Uterus (tissue), 2 donors: Measurements from ENCODE around the gene SNRNP70.

Experiments used
- CTCF ChIP-seq, 4 experiments: fragments of 200-600 bp in 2 of 4; fragments of 450-650 bp in 2 of 4; sonication (generic) in 2 of 4; IDR thresholded peaks; one replicate each; pipeline ENCODE4 v1.5.1; 2016 to 2019; ENCODE audit warnings: antibody characterized with exemption in 4 of 4, mild to moderate bottlenecking in 2 of 4, moderate library complexity in 1 of 4
- POLR2A ChIP-seq, 2 donors: fragments of 450-650 bp; IDR thresholded peaks; one replicate each; pipeline ENCODE4 v1.6.1; 2016; ENCODE audit warnings: antibody characterized with exemption in 2 of 2, mild to moderate bottlenecking in 1 of 2, moderate library complexity in 1 of 2

GRCh38 chr19:49057636-49058234 lies 27.5 kb upstream of the SNRNP70 start, which contains the start of gene CGB7:
- TF ChIP-seq CTCF (IDR thresholded peaks at IDR 0.05) (no peak), POLR2A (IDR thresholded peaks at IDR 0.05) (peak in 1 of 2 donors; percentile 15)
